Measurements from ENCODE around the gene AIFM2. TPM values are rescaled to one million over a fixed set of nuclear protein-coding genes. Genes with fewer than 3 reads are reported as not detected.

AIFM2 gene
- total and polyA plus RNA-seq, 2 of the 13 experiments (the other 11 are each of a cell fraction or from before 2014, with no cell fraction given): 20.3 to 29.5 TPM

DNA sequence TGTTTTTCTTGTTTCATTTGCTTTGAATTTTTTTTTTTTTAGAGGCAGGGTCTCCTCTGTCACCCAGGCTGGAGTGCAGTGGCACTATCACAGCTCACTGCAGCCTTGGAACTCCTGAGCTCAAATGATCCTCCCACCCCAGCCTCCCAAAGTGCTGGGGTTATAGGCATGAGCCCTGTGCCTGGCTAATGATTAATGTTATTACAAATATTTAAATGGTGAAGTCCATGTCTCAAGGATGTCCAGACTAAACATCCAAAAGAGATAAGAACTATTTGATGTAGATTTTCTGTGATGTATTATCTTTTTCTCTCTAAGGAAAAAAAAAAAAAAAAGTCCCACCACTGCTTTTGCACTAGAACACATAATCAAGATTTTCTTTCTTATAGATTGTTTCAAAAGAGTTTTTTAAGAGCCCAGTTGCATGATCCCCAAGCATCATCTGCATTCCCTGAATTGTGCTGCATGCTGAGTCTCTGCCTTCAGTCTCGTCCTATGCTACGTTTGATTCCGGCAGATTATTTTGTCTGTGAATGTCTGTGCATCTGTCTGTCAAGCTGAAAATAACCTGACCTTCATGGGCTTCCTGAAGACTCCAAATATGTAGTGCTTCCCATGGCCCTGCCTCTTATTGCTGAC is 46.5 kb downstream of the AIFM2 start (continued):
- TF ChIP-seq, protein P1, sequence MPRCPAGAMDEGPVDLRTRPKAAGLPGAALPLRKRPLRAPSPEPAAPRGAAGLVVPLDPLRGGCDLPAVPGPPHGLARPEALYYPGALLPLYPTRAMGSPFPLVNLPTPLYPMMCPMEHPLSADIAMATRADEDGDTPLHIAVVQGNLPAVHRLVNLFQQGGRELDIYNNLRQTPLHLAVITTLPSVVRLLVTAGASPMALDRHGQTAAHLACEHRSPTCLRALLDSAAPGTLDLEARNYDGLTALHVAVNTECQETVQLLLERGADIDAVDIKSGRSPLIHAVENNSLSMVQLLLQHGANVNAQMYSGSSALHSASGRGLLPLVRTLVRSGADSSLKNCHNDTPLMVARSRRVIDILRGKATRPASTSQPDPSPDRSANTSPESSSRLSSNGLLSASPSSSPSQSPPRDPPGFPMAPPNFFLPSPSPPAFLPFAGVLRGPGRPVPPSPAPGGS (CRISPR knock-in tag; IDR thresholded peaks at IDR 0.05): no peak
- no peak for TF ChIP-seq SCMH1 (CRISPR knock-in tag; IDR thresholded peaks at IDR 0.05; ENCODE audit: borderline replicate concordance)
- peak; percentile 84 for TF ChIP-seq HNRNPUL1 (IDR thresholded peaks at IDR 0.05; ENCODE audit: low read depth, low read length)
- TF ChIP-seq KDM3A (CRISPR knock-in tag; IDR thresholded peaks at IDR 0.05; ENCODE audit: low read depth): 0 out of 2 replicates have a peak, but pooled peaks have one; percentile 46
- 0 out of 2 replicates have a peak, but pooled peaks have one; percentile 62 for TF ChIP-seq ISL2 (CRISPR knock-in tag; IDR thresholded peaks at IDR 0.05)
- no peak for TF ChIP-seq CBFB (CRISPR knock-in tag; IDR thresholded peaks at IDR 0.05)
- TF ChIP-seq REL (CRISPR knock-in tag; conservative IDR thresholded peaks at IDR 0.05): no peak
- TF ChIP-seq, protein P2, sequence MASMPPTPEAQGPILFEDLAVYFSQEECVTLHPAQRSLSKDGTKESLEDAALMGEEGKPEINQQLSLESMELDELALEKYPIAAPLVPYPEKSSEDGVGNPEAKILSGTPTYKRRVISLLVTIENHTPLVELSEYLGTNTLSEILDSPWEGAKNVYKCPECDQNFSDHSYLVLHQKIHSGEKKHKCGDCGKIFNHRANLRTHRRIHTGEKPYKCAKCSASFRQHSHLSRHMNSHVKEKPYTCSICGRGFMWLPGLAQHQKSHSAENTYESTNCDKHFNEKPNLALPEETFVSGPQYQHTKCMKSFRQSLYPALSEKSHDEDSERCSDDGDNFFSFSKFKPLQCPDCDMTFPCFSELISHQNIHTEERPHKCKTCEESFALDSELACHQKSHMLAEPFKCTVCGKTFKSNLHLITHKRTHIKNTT (CRISPR knock-in tag; IDR thresholded peaks at IDR 0.05): no peak
- TF ChIP-seq ZNF382 (CRISPR knock-in tag; IDR thresholded peaks at IDR 0.05; ENCODE audit: borderline replicate concordance): no peak
- no peak for TF ChIP-seq SSRP1 (CRISPR knock-in tag; IDR thresholded peaks at IDR 0.05)
- peak; percentile 21; the same call in 1 of the 2 replicates for TF ChIP-seq SP5 (CRISPR knock-in tag; IDR thresholded peaks at IDR 0.05; ENCODE audit: borderline replicate concordance, low read depth)
- TF ChIP-seq NR2F6 (IDR thresholded peaks at IDR 0.05): peak; percentile 36; the same call in 1 of the 2 replicates
- TF ChIP-seq NR2F6 (CRISPR knock-in tag; IDR thresholded peaks at IDR 0.05): peak; percentile 28; the same call in 1 of the 2 replicates
- peak; percentile 50; the same call in 1 of the 2 replicates for TF ChIP-seq ZNF558 (CRISPR knock-in tag; IDR thresholded peaks at IDR 0.05; ENCODE audit: borderline replicate concordance)
- TF ChIP-seq KDM2A (CRISPR knock-in tag; IDR thresholded peaks at IDR 0.05; ENCODE audit: borderline replicate concordance, low read depth): no peak
- no peak for TF ChIP-seq NR2C2 (CRISPR knock-in tag; IDR thresholded peaks at IDR 0.05; ENCODE audit: borderline replicate concordance)
- no peak for TF ChIP-seq ZNF235 (CRISPR knock-in tag; IDR thresholded peaks at IDR 0.05; ENCODE audit: borderline replicate concordance)
- no peak for TF ChIP-seq ZNF232 (CRISPR knock-in tag; IDR thresholded peaks at IDR 0.05; ENCODE audit: borderline replicate concordance)
- TF ChIP-seq, protein P3, sequence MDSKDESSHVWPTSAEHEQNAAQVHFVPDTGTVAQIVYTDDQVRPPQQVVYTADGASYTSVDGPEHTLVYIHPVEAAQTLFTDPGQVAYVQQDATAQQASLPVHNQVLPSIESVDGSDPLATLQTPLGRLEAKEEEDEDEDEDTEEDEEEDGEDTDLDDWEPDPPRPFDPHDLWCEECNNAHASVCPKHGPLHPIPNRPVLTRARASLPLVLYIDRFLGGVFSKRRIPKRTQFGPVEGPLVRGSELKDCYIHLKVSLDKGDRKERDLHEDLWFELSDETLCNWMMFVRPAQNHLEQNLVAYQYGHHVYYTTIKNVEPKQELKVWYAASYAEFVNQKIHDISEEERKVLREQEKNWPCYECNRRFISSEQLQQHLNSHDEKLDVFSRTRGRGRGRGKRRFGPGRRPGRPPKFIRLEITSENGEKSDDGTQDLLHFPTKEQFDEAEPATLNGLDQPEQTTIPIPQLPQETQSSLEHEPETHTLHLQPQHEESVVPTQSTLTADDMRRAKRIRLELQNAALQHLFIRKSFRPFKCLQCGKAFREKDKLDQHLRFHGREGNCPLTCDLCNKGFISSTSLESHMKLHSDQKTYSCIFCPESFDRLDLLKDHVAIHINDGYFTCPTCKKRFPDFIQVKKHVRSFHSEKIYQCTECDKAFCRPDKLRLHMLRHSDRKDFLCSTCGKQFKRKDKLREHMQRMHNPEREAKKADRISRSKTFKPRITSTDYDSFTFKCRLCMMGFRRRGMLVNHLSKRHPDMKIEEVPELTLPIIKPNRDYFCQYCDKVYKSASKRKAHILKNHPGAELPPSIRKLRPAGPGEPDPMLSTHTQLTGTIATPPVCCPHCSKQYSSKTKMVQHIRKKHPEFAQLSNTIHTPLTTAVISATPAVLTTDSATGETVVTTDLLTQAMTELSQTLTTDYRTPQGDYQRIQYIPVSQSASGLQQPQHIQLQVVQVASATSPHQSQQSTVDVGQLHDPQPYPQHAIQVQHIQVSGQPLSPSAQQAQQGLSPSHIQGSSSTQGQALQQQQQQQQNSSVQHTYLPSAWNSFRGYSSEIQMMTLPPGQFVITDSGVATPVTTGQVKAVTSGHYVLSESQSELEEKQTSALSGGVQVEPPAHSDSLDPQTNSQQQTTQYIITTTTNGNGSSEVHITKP (CRISPR knock-in tag; IDR thresholded peaks at IDR 0.05; ENCODE audit: low read depth): 0 out of 2 replicates have a peak, but pooled peaks have one; percentile 25
- peak; percentile 79 for TF ChIP-seq MIXL1 (CRISPR knock-in tag; IDR thresholded peaks at IDR 0.05)
- no peak for TF ChIP-seq ZNF570 (CRISPR knock-in tag; IDR thresholded peaks at IDR 0.05; ENCODE audit: borderline replicate concordance)
- TF ChIP-seq, protein P4, sequence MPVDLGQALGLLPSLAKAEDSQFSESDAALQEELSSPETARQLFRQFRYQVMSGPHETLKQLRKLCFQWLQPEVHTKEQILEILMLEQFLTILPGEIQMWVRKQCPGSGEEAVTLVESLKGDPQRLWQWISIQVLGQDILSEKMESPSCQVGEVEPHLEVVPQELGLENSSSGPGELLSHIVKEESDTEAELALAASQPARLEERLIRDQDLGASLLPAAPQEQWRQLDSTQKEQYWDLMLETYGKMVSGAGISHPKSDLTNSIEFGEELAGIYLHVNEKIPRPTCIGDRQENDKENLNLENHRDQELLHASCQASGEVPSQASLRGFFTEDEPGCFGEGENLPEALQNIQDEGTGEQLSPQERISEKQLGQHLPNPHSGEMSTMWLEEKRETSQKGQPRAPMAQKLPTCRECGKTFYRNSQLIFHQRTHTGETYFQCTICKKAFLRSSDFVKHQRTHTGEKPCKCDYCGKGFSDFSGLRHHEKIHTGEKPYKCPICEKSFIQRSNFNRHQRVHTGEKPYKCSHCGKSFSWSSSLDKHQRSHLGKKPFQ (CRISPR knock-in tag; IDR thresholded peaks at IDR 0.05; ENCODE audit: insufficient replicate concordance): no peak
- no peak for TF ChIP-seq ZNF598 (CRISPR knock-in tag; IDR thresholded peaks at IDR 0.05; ENCODE audit: borderline replicate concordance)
- TF ChIP-seq ZBTB38 (CRISPR knock-in tag; IDR thresholded peaks at IDR 0.05): no peak

Data from HepG2 (cell line).